Stimulated activated CD4-positive, alpha-beta T cell treated with anti-CD3 and anti-CD28 coated beads, Interleukin-15, amount 100 ng/mL, for 1 hour (primary cell): Measurements from ENCODE around the gene DGCR2.
A peak's percentile ranks its signal among the peaks of the same experiment; 100 is the strongest.
"Not testable (repeated sequence)": the region's sequence is repeated elsewhere in the genome, so short reads cannot be mapped to it uniquely, and the experiment has no call there.

Source experiments
- DNase-seq, 2 donors: peaks; one replicate each; pipeline ENCODE4 v3.0.0-alpha.2; 2020; ENCODE audit warnings: low read depth in 1 of 2, low spot score in 1 of 2

The DGCR2 gene

GRCh38 chr22:19122143-19122751, at the start of gene DGCR2:
Gene DGCR2, minus strand, starts transcription at chr22:19122412. Its CDS starts 206 bp downstream, at chr22:19122206.
- DNase-seq, result peak; percentile 95 to 96

- DNase-seq, result no peak
Observed at GRCh38 chr22:19169947-19170318, 47.7 kb upstream of the DGCR2 start.

- DNase-seq, result no peak
Observed at GRCh38 chr22:19169002-19169946, 47.1 kb upstream of the DGCR2 start.

- no peak for DNase-seq
Observed at GRCh38 chr22:19168088-19168890, 46.1 kb upstream of the DGCR2 start.

GRCh38 chr22:19167106-19167869, 45.1 kb upstream of the DGCR2 start:
- DNase-seq, result no peak

GRCh38 chr22:19166421-19166820, 44.2 kb upstream of the DGCR2 start:
- DNase-seq, result no peak

- DNase-seq, result no peak
Observed at GRCh38 chr22:19164425-19164824, 42.2 kb upstream of the DGCR2 start.

- not testable (repeated sequence) for DNase-seq
Observed at GRCh38 chr22:19158649-19159048, 36.4 kb upstream of the DGCR2 start.

GRCh38 chr22:19156109-19156508, 33.9 kb upstream of the DGCR2 start:
- DNase-seq, result not testable (repeated sequence)

- no peak for DNase-seq
Observed at GRCh38 chr22:19152942-19153883, 31.0 kb upstream of the DGCR2 start.

GRCh38 chr22:19151329-19152191, 29.3 kb upstream of the DGCR2 start:
- DNase-seq, result no peak

GRCh38 chr22:19150482-19151328, 28.5 kb upstream of the DGCR2 start:
- no peak for DNase-seq

- no peak for DNase-seq
Observed at GRCh38 chr22:19149991-19150390, 27.8 kb upstream of the DGCR2 start, which contains the start of gene GSC2. Gene GSC2, minus strand, starts transcription at chr22:19150292. Its CDS starts 9 bp downstream, at chr22:19150283.

- DNase-seq, result no peak
Observed at GRCh38 chr22:19149047-19149883, 27.1 kb upstream of the DGCR2 start.

GRCh38 chr22:19148417-19149046, 26.3 kb upstream of the DGCR2 start:
- no peak for DNase-seq

- DNase-seq, result no peak
Observed at GRCh38 chr22:19147195-19147780, 25.1 kb upstream of the DGCR2 start.
